PC-3 (cell line): Measurements from ENCODE around the gene PCDHA1.
"Not testable (repeated sequence)": the region's sequence is repeated elsewhere in the genome, so short reads cannot be mapped to it uniquely, and the experiment has no call there.

Experiments
- CTCF ChIP-seq: fragments of 300-600 bp; sonication (generic); conservative IDR thresholded peaks from 2 replicates; pipeline ENCODE4 v1.5.1; 2017; ENCODE audit warnings: antibody characterized with exemption, low read depth, mild to moderate bottlenecking, low read length
- EZH2 ChIP-seq: fragments of 300-600 bp; sonication (generic); IDR thresholded peaks from one replicate; pipeline ENCODE4 v1.6.1; 2017; ENCODE audit warnings: antibody characterized with exemption, mild to moderate bottlenecking, low read length; ENCODE audit not compliant: unreplicated experiment

- TF ChIP-seq EZH2, CTCF: not testable (repeated sequence)
Measured at GRCh38 chr5:140822969-140823368, 37.0 kb downstream of the PCDHA1 start.
